Right forelimb (tissue), 1 donor: ENCODE measurements around the gene ARL14EPL.
"Not testable (repeated sequence)": the region's sequence is repeated elsewhere in the genome, so short reads cannot be mapped to it uniquely, and the experiment has no call there.

Experiments
- DNase-seq: peaks from one replicate; pipeline ENCODE4 v3.0.0-alpha.2; 2018

ARL14EPL gene

GRCh38 chr5:116058346-116058936 lies 26.2 kb downstream of the ARL14EPL start:
- no peak for DNase-seq

DNA sequence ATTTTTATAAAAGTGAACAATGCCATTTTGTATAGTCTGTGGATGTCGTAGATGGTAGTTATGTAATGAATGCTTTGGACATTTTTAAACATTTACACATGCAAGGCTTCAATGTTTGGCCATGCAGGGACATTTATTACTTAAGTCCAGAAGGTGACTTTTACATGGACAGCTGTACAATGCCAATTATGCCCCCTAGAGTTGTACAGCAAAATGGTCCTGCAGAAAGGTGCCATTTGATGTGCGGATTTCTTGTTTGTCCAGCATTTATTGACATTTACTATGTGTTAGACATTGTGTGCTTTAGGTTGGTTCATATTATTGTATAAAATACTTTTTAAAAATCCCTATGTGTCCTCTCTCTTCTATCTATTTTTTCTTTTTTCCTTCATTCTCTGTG lies 30.1 kb downstream of the ARL14EPL start:
- DNase-seq: no peak

GRCh38 chr5:116063950-116064349 lies 31.7 kb downstream of the ARL14EPL start:
- DNase-seq: no peak

- DNase-seq: no peak
These were observed 35.9 kb downstream of the ARL14EPL start for GRCh38 chr5:116068028-116068632.

GRCh38 chr5:116071211-116071610 lies 38.9 kb downstream of the ARL14EPL start:
- DNase-seq: no peak

- DNase-seq: no peak
These were observed 43.0 kb downstream of the ARL14EPL start for GRCh38 chr5:116075191-116075831.

GRCh38 chr5:116076496-116076895 lies 44.2 kb downstream of the ARL14EPL start:
- no peak for DNase-seq

DNA sequence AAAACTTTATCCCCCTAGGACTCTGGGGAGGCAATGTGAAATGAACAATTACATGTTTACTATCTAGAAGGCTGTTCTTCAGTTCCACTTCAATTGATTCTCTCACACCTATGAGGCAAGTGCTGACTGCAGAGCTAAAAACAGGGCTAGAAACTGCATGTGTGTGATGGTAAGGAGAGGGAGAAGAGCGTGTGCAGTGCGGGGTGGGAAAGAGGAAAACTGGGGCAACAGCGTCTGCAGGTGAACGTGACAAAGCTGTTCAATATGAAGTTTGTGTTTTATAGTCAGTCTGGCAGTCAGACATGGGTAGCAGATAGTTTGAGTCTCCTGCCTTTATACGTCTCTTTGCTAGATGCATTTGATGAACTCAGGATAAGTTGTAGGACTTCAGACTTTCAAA lies 45.9 kb downstream of the ARL14EPL start:
- no peak for DNase-seq

DNA sequence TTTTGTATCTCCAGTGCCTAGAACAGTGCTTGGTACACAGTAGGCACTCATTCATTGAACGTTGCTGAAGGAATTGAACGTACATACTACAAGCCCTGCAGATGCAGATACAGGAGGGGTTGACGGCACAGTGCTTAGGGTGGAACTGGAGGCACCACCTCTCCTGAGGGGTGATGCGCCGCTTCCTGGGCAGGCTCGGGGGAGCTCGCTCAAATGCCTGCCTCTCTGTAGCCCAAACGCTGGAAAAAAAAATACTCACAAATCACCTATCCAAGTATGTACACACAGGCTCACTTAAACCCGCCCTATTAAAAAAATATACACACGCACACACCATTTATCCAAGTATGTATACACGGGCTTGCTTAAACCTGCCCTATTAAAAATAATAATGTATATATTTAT lies 52.0 kb downstream of the ARL14EPL start:
- DNase-seq: no peak

- peak; percentile 88 for DNase-seq
These were observed 52.8 kb downstream of the ARL14EPL start, which contains the start of gene COMMD10 for GRCh38 chr5:116084871-116085715. Gene COMMD10, plus strand, starts transcription at chr5:116085025.

DNA sequence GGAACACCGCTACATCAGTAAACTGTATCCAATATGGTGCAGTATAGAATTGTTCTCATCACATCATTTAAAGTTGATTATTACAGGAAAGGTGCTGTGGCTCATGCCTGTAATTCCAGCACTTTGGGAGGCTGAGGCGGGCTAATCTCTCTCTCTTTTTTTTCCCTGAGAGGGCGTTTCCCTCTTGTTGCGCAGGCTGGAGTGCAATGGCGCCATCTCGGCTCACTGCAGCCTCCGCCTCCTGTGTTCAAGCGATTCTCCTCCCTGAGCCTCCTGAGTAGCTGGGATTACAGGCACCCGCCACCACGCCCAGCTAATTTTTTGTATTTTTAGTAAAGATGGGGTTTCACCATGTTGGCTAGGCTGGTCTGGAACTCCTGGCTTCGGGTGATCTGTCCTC lies 54.0 kb downstream of the ARL14EPL start:
- not testable (repeated sequence) for DNase-seq

- no peak for DNase-seq
These were observed 55.8 kb downstream of the ARL14EPL start for GRCh38 chr5:116088062-116088461.

DNA sequence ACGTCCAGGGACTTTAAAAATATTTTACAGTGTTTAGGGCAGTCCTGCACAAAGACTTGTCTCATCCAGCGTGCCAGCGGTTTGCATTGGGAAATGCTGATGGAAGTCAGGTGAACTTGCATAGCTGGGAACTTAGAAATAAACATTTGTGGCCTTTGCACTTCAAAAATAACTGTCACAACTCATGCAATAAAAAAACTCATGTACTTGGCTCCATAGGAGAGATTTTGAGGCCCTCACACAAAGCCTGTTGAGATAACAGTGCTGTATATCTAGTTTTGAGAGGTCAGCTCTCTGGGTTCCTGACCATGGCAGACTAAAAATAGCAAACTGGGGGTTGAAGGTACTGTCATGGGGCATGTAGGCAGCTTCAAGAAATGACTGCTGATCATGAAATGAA lies 58.0 kb downstream of the ARL14EPL start:
- no peak for DNase-seq

GRCh38 chr5:116091416-116091815 lies 59.1 kb downstream of the ARL14EPL start:
- no peak for DNase-seq

DNA sequence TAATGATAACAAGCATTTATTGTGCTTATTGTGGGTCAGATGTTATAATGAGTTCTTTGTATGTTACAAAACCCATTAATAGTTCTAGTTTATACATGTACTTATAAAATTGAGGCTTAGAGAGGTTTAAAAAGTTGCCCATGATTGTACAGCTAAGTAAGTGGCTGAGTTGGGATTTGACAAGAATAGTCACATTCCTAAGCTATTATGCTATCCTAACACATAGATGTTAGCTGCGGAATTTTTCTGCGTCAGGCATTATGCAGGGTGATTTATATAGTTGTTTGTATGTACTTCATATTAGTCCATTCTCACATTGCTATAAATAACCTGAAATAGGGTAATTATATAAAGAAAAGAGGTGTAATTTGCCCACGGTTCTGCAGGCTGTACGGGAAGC lies 65.0 kb downstream of the ARL14EPL start:
- DNase-seq: no peak

DNA sequence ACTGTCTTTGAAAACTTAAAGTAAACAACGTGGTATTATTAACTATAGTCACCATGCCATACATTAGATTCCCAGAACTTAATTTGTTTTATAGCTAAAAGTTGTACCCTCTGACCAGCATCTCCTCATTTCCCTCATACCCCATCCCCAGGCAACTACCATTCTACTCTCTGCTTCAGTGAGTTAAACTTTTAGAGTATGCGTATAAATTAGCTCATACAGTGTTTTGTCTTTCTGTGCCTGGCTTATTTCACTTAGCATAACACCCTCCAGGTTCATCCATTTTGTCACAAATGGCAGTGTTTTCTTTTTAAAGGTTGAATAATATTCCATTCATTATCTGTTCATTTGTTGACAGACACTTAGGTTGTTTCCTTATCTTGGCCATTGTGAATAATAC lies 66.7 kb downstream of the ARL14EPL start:
- no peak for DNase-seq

GRCh38 chr5:116104941-116105340 lies 72.7 kb downstream of the ARL14EPL start:
- not testable (repeated sequence) for DNase-seq
